CD14-positive monocyte (primary cell): Measurements from ENCODE around the gene FGF5. TPM values are rescaled to one million over a fixed set of nuclear protein-coding genes. Genes with fewer than 3 reads are reported as not detected.

Source experiments
- DNase-seq, 3 donors: peaks; one replicate each; pipeline ENCODE4 v3.0.0-alpha.2; 2011 to 2022
- H2AFZ ChIP-seq: 2 replicates; pipeline ENCODE4 v1.6.0; 2012; ENCODE audit warnings: mild to moderate bottlenecking, low read depth, low read length, inconsistent platforms; ENCODE audit not compliant: insufficient read depth, poor library complexity, severe bottlenecking
- H3K27ac ChIP-seq, 2 donors: 1 replicate in 1 of 2; 2 replicates in 1 of 2; pipeline ENCODE4 v1.5.1; 2012 to 2013; ENCODE audit warnings: low read length in 2 of 2, control low read depth in 1 of 2, inconsistent platforms in 1 of 2, low read depth in 1 of 2, mild to moderate bottlenecking in 1 of 2
- H3K27me3 ChIP-seq, 2 donors: one replicate each; pipeline versions ENCODE4 v1.6.0 to v1.6.1; 2011 to 2013; ENCODE audit warnings: low read length in 2 of 2; ENCODE audit not compliant: control insufficient read depth in 2 of 2, insufficient read depth in 2 of 2
- H3K36me3 ChIP-seq, 2 donors: replicated peaks in 1 of 2; 1 replicate in 1 of 2; 2 replicates in 1 of 2; pipeline versions ENCODE4 v1.5.1 to v1.6.1; 2012 to 2013; ENCODE audit warnings: low read length in 2 of 2, control low read depth in 1 of 2, inconsistent platforms in 1 of 2, mild to moderate bottlenecking in 1 of 2; ENCODE audit not compliant: insufficient read depth in 2 of 2, control insufficient read depth in 1 of 2
- H3K4me1 ChIP-seq, 2 donors: 1 replicate in 1 of 2; 2 replicates in 1 of 2; pipeline versions ENCODE4 v1.5.1 to v1.6.1; 2012 to 2013; ENCODE audit warnings: low read length in 2 of 2, control low read depth in 1 of 2, inconsistent platforms in 1 of 2, mild to moderate bottlenecking in 1 of 2, moderate library complexity in 1 of 2; ENCODE audit not compliant: insufficient read depth in 2 of 2, control insufficient read depth in 1 of 2
- H3K4me2 ChIP-seq: replicated peaks from 2 replicates; pipeline ENCODE3; 2012; ENCODE audit warnings: low read length, moderate library complexity, mild to moderate bottlenecking; ENCODE audit not compliant: poor library complexity, severe bottlenecking; ENCODE audit errors: extremely low read depth
- H3K4me3 ChIP-seq, 3 experiments: fragments of 200-600 bp in 1 of 3; sonication (generic) in 1 of 3; replicated peaks in 1 of 3; 1 replicate in 2 of 3; 2 replicates in 1 of 3; pipeline ENCODE4 v1.5.1; 2011 to 2013; ENCODE audit warnings: low read length in 3 of 3, mild to moderate bottlenecking in 3 of 3, control low read depth in 2 of 3, low read depth in 2 of 3, inconsistent platforms in 1 of 3, moderate library complexity in 1 of 3
- H3K79me2 ChIP-seq: 2 replicates; pipeline ENCODE4 v1.6.0; 2012; ENCODE audit warnings: mild to moderate bottlenecking, control low read depth, inconsistent platforms, low read length, moderate library complexity; ENCODE audit not compliant: insufficient read depth
- H3K9ac ChIP-seq: 2 replicates; pipeline ENCODE4 v1.6.0; 2017; ENCODE audit warnings: low read length, mild to moderate bottlenecking; ENCODE audit not compliant: insufficient read depth, poor library complexity, severe bottlenecking
- H3K9me3 ChIP-seq, 2 donors: replicated peaks in 1 of 2; 1 replicate in 1 of 2; 2 replicates in 1 of 2; pipeline versions ENCODE4 v1.5.1 to v1.6.1; 2012 to 2013; ENCODE audit warnings: low read length in 2 of 2, control low read depth in 1 of 2; ENCODE audit not compliant: control insufficient read depth in 1 of 2, insufficient read depth in 1 of 2
- H4K20me1 ChIP-seq: 2 replicates; pipeline ENCODE4 v1.6.0; 2012; ENCODE audit warnings: mild to moderate bottlenecking, low read length, control low read depth, moderate library complexity; ENCODE audit not compliant: insufficient read depth
- H3K27ac Mint-ChIP-seq, 7 donors: one replicate each; pipeline ENCODE4 v1.8.0; 2020; ENCODE audit warnings: mild to moderate bottlenecking in 7 of 7, mixed read lengths in 7 of 7, moderate library complexity in 6 of 7, inconsistent platforms in 2 of 7
- H3K27me3 Mint-ChIP-seq, 3 donors: one replicate each; pipeline ENCODE4 v1.8.0; 2021 to 2022; ENCODE audit warnings: low read depth in 3 of 3, mild to moderate bottlenecking in 3 of 3, mixed read lengths in 3 of 3, moderate library complexity in 3 of 3, inconsistent platforms in 1 of 3
- H3K36me3 Mint-ChIP-seq, 2 donors: one replicate each; pipeline ENCODE4 v1.8.0; 2020; ENCODE audit warnings: mixed read lengths in 2 of 2, inconsistent platforms in 1 of 2, mild to moderate bottlenecking in 1 of 2
- H3K4me1 Mint-ChIP-seq: one replicate; pipeline ENCODE4 v1.8.0; 2020; ENCODE audit warnings: mild to moderate bottlenecking, mixed read lengths
- H3K4me3 Mint-ChIP-seq, 2 donors: one replicate each; pipeline ENCODE4 v1.8.0; 2020; ENCODE audit warnings: mild to moderate bottlenecking in 2 of 2, mixed read lengths in 2 of 2, moderate library complexity in 1 of 2
- H3K9me3 Mint-ChIP-seq, 7 donors: one replicate each; pipeline ENCODE4 v1.8.0; 2020 to 2022; ENCODE audit warnings: mixed read lengths in 7 of 7, mild to moderate bottlenecking in 6 of 7, moderate library complexity in 6 of 7, inconsistent platforms in 2 of 7
- WGBS: methylation state at CpG from one replicate; pipeline ENCODE4 v1.1.5; 2013; ENCODE audit warnings: missing lambda C conversion rate; ENCODE audit not compliant: insufficient coverage; 5-methylcytosine and 5-hydroxymethylcytosine counted together
- intact Hi-C, 2 donors: fragments of 100-400 bp; cut with micrococcal nuclease; formaldehyde crosslinking; loops; one replicate each; pipeline versions ENCODE4 v1.15.0 to v1.15.1; 2023
- polyA plus RNA-seq, 3 donors: library from polyadenylated mRNA; depleted of rRNA in 1 of 3; unstranded in 2 of 3; stranded (reverse) in 1 of 3; fragments of 300-500 nt in 2 of 3; fragments of >200 nt in 1 of 3; fragmentation: Illumina TruSeq in 2 of 3; gene quantifications; 1 replicate in 2 of 3; 2 replicates in 1 of 3; pipeline ENCODE4 v1.2.3, GENCODE V29; 2012 to 2021
- TF ChIP-seq, protein P1 (sequence below): fragments of 200-600 bp; IDR thresholded peaks from one replicate; pipeline ENCODE4 v1.8.0; 2022; ENCODE audit warnings: antibody characterized with exemption, mild to moderate bottlenecking

FGF5 gene
- polyA plus RNA-seq, 3 donors = not detected

DNA sequence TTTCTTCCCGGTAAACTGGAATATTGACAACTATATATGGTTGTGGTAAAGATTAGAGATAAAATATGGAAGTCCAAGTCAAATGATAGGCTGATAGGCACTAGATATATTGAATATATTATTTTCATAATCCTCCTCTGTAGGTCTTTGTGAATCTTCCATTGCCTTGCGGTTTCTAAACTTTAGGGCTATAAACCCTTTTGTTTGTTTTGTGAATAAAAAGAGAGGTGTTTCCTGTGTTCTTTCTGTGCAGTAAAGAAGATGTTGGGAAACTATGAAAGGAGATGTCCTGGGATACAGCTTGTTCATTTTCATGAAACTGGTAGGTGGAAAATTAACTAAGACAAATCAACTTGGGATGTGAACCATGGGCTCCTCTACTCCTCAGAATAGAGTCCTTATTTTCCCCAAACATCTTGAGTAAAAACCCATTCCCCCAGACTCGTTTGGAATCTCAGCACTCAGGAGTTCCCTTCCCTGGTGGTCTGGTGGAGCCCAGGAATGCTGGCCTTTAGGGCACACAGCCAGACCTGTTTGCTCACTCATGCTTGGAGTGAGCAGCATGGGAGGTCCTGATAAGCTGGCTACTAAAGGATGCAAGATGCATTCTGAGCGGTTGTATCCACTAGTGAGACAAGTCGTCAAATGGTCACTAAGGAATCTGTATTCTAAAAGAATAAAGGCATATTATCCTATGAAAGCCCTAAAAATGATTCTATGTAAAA lies 47.0 kb upstream of the FGF5 start:
- Histone ChIP-seq H3K9me3 (no peaks in the 10 kb centered on the region), H4K20me1 (no peaks in the 10 kb centered on the region), H3K4me2 (no peak overlapping the region), H3K27me3 (peaks cover 2 to 13% of the 10 kb centered on the region in 2 donors), H3K4me1 (peaks cover 5 to 15% of the 10 kb centered on the region in 2 donors), H3K9ac (no peak overlapping the region), H2AFZ (no peak overlapping the region), H3K4me3 (no peak overlapping the region), H3K36me3 (no peaks in the 10 kb centered on the region), H3K27ac (no peak overlapping the region), H3K79me2 (no peaks in the 10 kb centered on the region)
- intact Hi-C loops = no loop called here
- H3K4me1 Mint-ChIP-seq = peaks cover 16% of the 10 kb centered on the region
- H3K27ac Mint-ChIP-seq = no peak overlapping the region
- no peak overlapping the region for H3K4me3 Mint-ChIP-seq
- no peak for DNase-seq
- no CpG with 5 or more reads among the region's 5 CpGs for WGBS
- H3K27me3 Mint-ChIP-seq = peaks cover 0 to 5% (median 3%) of the 10 kb centered on the region in 3 donors
- H3K36me3 Mint-ChIP-seq = no peaks in the 10 kb centered on the region
- no peaks in the 10 kb centered on the region for H3K9me3 Mint-ChIP-seq
- TF ChIP-seq, protein P1, sequence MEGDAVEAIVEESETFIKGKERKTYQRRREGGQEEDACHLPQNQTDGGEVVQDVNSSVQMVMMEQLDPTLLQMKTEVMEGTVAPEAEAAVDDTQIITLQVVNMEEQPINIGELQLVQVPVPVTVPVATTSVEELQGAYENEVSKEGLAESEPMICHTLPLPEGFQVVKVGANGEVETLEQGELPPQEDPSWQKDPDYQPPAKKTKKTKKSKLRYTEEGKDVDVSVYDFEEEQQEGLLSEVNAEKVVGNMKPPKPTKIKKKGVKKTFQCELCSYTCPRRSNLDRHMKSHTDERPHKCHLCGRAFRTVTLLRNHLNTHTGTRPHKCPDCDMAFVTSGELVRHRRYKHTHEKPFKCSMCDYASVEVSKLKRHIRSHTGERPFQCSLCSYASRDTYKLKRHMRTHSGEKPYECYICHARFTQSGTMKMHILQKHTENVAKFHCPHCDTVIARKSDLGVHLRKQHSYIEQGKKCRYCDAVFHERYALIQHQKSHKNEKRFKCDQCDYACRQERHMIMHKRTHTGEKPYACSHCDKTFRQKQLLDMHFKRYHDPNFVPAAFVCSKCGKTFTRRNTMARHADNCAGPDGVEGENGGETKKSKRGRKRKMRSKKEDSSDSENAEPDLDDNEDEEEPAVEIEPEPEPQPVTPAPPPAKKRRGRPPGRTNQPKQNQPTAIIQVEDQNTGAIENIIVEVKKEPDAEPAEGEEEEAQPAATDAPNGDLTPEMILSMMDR = no peak

DNA sequence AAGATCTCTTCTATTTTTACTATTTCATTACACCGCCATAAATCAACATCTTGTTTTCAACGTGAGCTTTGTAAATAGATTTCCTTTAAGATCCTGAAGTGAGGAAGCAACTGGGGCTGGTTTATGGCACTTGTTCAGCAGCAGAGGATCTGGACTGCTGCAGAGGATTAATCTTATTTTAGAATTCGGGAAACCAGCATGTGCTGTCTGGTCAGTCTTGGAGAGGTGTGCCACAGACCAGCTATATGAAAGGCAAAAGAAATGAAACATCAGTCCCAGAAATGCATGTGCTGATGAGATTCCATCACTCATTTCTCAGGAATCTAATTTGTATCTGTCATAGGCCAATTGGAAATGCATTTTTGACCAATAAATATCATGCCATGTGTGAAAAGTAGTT lies 45.8 kb upstream of the FGF5 start:
- Histone ChIP-seq H4K20me1 (no peaks in the 10 kb centered on the region), H3K27me3 (peaks cover 2 to 13% of the 10 kb centered on the region in 2 donors), H3K36me3 (no peaks in the 10 kb centered on the region), H3K9ac (no peak overlapping the region), H3K9me3 (no peaks in the 10 kb centered on the region), H3K27ac (no peak overlapping the region), H3K4me3 (no peak overlapping the region), H2AFZ (no peak overlapping the region), H3K4me1 (peaks cover 5 to 12% of the 10 kb centered on the region in 2 donors), H3K79me2 (no peaks in the 10 kb centered on the region), H3K4me2 (no peak overlapping the region)
- intact Hi-C loops = no loop called here
- no peak overlapping the region for H3K4me3 Mint-ChIP-seq
- DNase-seq = no peak
- no peaks in the 10 kb centered on the region for H3K36me3 Mint-ChIP-seq
- H3K9me3 Mint-ChIP-seq = no peaks in the 10 kb centered on the region
- WGBS = 29% methylated on average over 1 of the region's 3 CpGs
- TF ChIP-seq, protein P1 = no peak
- peaks cover 0 to 5% (median 3%) of the 10 kb centered on the region in 3 donors for H3K27me3 Mint-ChIP-seq
- peaks cover 11% of the 10 kb centered on the region for H3K4me1 Mint-ChIP-seq
- H3K27ac Mint-ChIP-seq = no peak overlapping the region
